GM21423 (cell line): ENCODE data around the gene UQCRC1.
"Not testable (repeated sequence)": the region's sequence is repeated elsewhere in the genome, so short reads cannot be mapped to it uniquely, and the experiment has no call there.

Experiments
- ATAC-seq: cut with Tn5 transposase; IDR thresholded peaks from one replicate; pipeline ENCODE4 v1.9.1; 2021; ENCODE audit warnings: mild to moderate bottlenecking, moderate library complexity; ENCODE audit not compliant: unreplicated experiment

UQCRC1 gene

DNA sequence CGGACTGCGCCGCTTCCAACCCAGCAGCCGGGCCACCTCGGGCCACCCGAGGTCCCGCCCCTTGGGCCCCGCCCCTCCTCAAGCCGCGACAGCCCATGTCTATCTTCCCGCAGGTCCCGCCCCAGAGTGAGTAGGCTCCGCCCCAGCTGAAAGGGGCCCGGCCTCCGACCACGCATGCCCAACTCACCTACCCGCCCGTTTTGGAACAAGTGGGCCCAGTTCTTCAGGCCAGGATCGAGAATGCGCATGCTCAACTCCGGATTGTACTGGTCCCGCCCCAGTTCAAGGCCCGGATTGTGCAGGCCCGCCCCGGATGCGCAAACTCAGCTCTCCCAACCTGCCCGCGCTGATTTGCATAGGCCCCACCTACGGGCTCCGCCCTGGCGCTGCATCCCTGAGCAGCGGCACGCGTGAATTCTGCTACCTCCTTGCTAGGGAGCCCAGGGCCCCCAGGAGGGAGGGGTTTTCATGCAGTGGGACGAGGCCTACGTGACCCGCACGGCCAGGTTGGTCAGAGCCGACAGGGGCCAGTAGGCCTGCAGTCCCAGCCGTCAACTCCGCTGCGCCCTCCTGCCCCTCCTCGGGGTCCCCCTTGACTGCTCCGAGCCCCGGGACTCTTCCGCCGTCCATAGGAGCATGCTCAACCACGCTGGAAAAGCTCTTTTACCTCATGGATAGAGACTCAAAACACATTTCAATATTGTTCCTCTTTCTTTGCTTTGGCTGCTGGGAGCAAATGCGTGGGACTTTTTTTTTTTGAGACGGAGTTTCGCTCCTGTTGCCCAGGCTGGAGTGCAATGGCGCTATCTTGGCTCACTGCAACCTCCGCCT is 52.4 kb downstream of the UQCRC1 start, which contains the start of gene PFKFB4:
Gene PFKFB4 (minus strand): TSS at position 8 of the 831 bp plus-strand sequence. CDS start 26 bp downstream, outside the sequence.
- peak; percentile 85 for ATAC-seq

DNA sequence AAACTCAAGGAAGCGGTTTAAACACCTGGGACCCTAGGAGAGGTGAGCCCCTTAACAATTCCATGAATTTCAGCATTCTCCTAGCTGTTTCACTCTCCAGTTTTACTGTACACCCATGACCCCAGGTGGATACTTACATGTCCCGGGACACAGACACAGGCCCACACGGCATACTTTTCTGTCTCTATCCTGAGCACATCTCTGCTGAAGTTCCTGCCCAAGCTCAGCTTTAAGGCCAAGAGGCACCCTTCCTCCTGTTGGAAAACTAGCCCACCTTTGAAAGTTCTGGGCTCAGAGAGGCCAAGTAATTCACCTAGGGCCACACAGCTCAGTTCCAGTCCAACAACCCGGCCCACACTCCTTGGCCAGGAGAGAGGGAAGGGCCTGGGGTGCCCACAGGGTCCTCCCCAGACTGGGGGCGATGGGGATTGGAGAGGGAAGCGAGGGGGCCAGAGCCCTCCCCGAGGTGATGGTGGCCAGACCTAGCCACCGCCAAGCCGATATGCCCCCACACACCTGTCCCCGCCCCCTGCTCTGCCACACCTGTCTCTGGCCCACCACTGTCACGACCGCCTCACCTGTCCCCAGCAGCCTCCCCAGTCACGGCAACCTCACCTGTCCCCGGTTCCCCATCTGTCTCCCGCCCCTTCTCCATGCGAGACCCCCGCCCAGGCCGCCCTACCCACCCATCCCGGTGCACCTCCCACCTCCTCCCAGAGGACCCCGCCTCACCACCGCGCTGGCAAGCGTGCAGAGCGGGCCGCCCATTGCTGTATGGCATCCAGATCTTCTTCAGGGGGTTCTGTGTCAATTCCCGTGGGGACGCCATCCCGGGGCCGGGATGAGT is 53.3 kb downstream of the UQCRC1 start:
- ATAC-seq, result no peak

GRCh38 chr3:48555231-48555948 is 54.1 kb downstream of the UQCRC1 start:
- ATAC-seq, result no peak

DNA sequence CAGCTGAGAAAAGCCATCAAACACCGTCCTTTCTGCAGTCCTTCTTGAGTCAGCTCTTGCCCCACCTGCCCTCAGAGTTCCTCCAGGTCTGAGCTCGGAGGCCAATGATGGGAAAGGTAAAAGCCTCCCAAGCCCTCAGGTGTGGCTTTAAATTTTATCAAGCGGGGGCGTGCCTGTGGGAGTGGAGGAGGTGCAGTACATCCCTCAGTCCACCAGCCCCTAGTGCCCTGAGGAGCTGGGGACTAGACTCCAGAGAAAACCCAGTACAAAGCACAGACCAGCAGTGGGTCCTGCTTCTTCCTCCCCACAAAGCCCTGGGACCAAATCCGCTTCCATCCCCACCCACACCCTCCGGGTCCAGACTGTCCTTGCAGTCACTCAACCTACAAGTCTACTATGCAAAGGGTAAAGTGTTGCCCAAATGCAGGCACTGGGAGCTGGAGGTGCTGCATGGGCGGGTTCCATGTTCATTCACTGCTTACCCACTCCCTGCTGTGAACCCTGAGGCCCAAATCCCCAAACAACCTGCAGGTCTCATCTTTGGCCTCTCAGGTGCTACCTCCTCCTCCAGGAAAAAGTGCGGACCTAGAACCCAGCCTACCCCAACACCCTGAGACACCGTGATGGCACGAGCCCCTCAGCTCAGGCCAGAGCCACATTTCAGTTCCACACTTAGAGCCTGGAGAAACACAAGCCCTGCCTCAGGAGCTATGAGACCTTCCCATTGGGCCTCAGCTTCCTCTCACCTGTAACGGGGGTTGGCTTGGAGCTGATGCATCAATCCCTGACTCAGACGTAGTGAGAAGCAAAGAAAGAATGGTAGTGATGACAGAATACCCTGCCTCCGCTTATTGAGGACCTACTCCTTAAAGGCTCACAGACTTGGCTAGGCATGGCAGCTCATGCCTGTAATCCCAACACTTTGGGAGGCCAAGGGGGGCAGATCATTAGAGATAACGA is 55.3 kb downstream of the UQCRC1 start:
- no peak for ATAC-seq

- no peak for ATAC-seq
These were observed 56.1 kb downstream of the UQCRC1 start for GRCh38 chr3:48553361-48553760.

DNA sequence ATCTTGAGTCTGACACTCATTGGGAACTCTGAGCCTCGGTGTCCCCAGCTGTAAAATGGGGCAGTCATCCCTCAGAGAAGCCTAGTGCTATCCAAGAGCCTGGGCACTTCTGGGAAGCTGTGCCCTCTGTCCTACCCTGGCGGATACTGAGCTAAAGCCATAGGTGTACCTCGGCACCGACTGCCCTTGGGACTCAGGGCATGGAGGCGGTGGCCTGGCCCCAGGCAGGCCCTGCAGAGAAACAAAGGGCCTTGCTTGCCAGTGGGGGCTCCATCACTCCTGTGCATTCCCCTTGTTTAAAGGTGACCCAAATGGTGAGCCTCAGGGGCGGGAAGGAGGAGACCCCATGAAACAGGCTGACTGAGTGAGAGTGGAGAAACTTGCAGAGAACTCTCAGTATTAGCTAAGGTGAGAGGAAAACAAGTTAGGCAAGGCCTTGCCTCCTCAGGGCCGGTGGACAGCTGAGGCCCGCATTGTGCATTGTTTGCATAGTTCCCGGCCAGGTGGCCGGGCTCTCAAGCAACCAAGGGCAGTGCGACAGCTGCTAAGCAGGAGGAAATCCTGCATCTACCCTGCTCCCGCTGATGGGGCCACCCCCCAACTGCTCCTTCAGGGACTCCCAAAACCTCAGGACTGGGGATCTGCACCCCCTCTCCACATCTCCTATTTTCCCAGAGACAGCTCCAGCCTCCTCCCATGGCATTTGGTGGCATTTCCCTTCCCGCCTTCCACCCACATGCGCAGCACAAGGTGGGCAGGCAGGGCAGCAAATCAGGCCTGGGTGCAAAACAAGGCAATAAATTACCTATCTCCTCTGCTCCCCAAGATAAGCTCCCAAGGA is 57.1 kb downstream of the UQCRC1 start:
- ATAC-seq, result no peak

- not testable (repeated sequence) for ATAC-seq
These were observed 57.8 kb downstream of the UQCRC1 start for GRCh38 chr3:48551651-48552050.
